Erythroblast (primary cell): Measurements from ENCODE around the gene SFXN5.

Experiments used
- GATA1 ChIP-seq: IDR thresholded peaks from 2 replicates; pipeline ENCODE4 v1.6.1; 2011; ENCODE audit warnings: low read depth, mild to moderate bottlenecking, control low read depth, low read length, moderate library complexity
- POLR2A ChIP-seq: IDR thresholded peaks from 2 replicates; pipeline ENCODE4 v1.6.1; 2011; ENCODE audit warnings: mild to moderate bottlenecking, low read length

DNA sequence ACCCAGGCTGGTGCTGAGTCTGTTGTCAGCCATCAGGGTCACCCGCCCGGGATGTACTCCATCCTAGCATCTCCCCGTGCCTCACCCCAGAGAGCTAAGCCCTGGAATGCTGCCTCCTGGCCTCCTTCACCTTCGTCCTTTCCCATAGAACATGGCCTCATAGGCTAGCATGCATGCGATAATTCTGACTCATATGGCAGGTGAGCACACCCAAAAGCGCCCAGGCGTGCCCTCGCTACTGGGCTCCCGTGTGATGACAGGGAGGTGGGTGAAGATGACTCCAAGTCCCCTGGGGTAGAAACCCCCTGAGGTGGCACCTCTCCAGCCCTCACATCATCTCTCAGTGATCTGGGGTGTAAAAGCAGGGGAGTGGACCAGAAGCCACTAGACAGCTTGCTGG, 177.0 kb downstream of the SFXN5 start:
- TF ChIP-seq POLR2A, result no peak
- no peak for TF ChIP-seq GATA1
